NB4 (cell line): ENCODE data around the gene PRKCE.

Experiments used
- DNase-seq: peaks from one replicate; pipeline ENCODE4 v3.0.0; 2010; ENCODE audit warnings: low read depth
- H3K4me3 ChIP-seq: one replicate; pipeline ENCODE4 v1.5.1; 2011; ENCODE audit warnings: mild to moderate bottlenecking, low read depth, low read length, moderate library complexity
- CTCF ChIP-seq: IDR thresholded peaks from one replicate; pipeline ENCODE4 v1.5.1; 2012; ENCODE audit warnings: low read depth, low read length
- MAX ChIP-seq: IDR thresholded peaks from 2 replicates; pipeline ENCODE4 v1.6.1; 2011; ENCODE audit warnings: low read depth, low read length
- MYC ChIP-seq: IDR thresholded peaks from 2 replicates; pipeline ENCODE4 v1.6.1; 2011; ENCODE audit warnings: low read depth, low read length
- POLR2A ChIP-seq: IDR thresholded peaks from 2 replicates; pipeline ENCODE4 v1.6.1; 2011; ENCODE audit warnings: mild to moderate bottlenecking; ENCODE audit not compliant: insufficient read length; ENCODE audit errors: extremely low read depth

The PRKCE gene

GRCh38 chr2:45902380-45902779, 250.9 kb downstream of the PRKCE start:
- TF ChIP-seq POLR2A, result no peak
- TF ChIP-seq MYC, result no peak
- TF ChIP-seq MAX, result no peak
- TF ChIP-seq CTCF, result no peak
- no peak for DNase-seq
- H3K4me3 ChIP-seq, result no peak overlapping the region

DNA sequence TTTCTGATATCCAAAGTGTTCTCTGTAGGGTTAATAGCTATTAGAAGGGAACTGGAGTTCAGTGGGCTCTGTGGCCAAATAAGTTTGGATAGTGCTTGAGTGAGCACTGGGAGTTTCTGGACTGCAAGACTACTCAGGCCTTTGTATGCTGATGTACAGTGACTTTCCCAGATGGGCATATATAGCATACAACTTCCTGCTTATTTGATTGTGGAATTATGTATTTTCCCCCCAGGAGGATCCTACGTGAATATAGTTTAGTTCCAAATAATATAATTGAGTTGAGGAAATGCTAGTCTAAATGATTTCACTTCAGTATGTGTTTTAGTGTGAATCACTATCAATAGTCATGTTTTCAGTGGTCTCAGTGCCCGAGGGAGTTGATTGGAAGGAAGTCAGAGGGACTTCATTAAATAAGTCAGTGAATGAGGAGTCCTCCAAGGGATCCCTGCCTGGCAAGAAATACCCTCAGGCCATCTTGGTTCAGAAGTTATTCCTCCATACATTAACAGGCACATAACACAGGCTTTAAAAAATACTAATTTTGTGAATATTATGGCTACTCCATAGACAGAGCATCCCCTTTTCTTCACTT, 251.4 kb downstream of the PRKCE start:
- no peak for TF ChIP-seq CTCF
- TF ChIP-seq MAX, result no peak
- TF ChIP-seq POLR2A, result no peak
- no peak for TF ChIP-seq MYC
- DNase-seq, result no peak
- no peak overlapping the region for H3K4me3 ChIP-seq

DNA sequence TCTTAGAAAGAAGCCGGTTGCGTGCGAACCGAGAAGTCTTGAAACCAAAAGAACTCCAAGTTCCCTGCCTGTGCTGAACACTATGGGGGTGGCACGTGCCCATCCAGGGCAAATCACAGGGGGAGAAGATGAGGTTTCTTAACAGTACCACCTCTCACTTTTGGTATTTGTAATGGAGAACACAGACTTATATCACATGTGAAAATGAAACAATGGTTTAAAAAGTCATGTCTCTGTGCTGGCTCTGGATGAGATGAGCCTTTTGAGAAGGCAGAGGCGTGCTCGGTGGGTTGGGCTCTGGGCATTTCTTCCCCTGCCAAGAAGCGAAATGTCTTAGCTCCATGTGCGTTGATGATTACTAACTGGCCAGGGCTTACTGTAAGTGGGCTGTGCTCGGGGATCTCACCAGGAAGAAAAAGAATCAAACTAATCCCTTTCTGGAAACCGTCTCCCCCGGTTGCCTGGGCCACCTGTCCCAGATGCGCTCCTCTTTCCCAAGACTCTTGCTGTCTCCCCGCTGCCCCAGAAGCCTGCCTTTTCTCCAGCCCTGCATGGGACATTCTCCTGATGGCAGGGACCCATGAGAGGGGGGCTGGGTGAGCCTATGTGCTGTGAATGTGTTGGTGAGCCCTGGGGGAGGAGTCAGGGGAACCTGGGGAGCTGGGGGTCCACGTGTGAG, 252.9 kb downstream of the PRKCE start:
- TF ChIP-seq MYC (no peak), CTCF (no peak), POLR2A (no peak), MAX (no peak)
- no peak for DNase-seq
- H3K4me3 ChIP-seq, result no peak overlapping the region

DNA sequence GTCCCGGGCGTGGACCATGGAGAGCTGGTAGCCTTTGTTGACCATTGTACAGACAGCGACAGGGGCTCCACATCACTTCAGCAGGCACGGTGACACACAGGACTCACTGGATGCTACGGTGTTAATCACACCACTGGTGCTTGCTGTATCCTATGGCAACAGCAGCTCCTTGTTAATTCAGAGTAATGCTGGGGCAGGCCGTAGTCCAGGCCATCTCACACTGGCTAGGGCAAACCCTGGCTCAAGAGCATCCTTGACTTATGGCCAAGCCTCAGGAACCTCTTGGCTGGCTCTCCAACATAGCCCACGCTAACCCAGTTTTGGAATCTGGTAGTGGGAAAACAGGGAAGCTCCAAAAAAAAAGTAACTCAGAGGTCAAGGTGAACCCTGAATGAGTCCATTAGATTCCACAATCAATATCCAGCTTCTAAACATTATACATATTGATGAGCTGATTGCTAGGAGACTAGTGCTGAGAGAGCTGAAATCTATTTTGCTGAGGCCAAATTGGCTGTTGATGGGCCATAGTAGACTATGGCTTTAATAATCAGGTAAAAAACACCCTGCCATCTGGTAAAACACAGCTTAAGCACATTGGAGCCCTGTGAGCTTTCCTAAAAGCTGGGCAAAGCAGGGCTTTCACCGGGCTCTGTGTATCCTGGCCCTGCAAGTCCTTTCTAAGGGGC, 253.6 kb downstream of the PRKCE start:
- TF ChIP-seq POLR2A (no peak), MYC (no peak), MAX (no peak), CTCF (no peak)
- no peak overlapping the region for H3K4me3 ChIP-seq
- no peak for DNase-seq

DNA sequence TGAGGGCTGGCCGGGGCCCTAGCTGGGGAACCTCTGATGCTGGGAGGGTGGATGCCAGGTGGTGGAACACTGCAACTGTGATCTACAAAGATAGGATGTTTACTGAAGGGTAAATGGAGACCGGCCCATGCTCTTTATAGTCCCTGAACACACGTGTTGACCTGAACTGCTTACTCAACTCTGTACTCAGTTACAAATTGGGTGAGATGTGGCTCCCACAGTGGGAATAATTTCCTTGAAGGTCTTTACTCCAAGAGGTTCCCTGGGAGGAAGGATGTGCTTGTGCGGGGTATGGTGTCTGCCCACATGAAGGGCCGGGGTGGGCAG, 254.1 kb downstream of the PRKCE start:
- no peak for TF ChIP-seq MYC
- TF ChIP-seq MAX, result no peak
- TF ChIP-seq POLR2A, result no peak
- no peak for TF ChIP-seq CTCF
- H3K4me3 ChIP-seq, result no peak overlapping the region
- no peak for DNase-seq
